H1 (cell line): Measurements from ENCODE around the gene CAMSAP1. TPM values are rescaled to one million over a fixed set of nuclear protein-coding genes. Genes with fewer than 3 reads are reported as not detected.

ENCODE experiments used
- CTCF ChIA-PET: fragments of 300-600 bp; sonication (Branson Sonifier 250); formaldehyde crosslinking; loops from one replicate; lab custom pipeline; 2021; ENCODE audit not compliant: partially characterized antibody; lab: Charles Lee
- POLR2A ChIA-PET: fragments of 300-600 bp; sonication (Branson Sonifier 250); formaldehyde crosslinking; loops from one replicate; lab custom pipeline; 2021; ENCODE audit warnings: inconsistent platforms; ENCODE audit not compliant: partially characterized antibody; lab: Charles Lee
- DNase-seq, 2 experiments: peaks; one replicate each; pipeline versions ENCODE4 v3.0.0 to v3.0.0-alpha.2; 2010 to 2022; ENCODE audit warnings: low spot score in 2 of 2, low read depth in 1 of 2, mixed read lengths in 1 of 2
- FAIRE-seq: peaks from 2 replicates; lab custom pipeline; 2011; peaks lifted over from hg19 to GRCh38; lab: Jason Lieb, UNC
- H2AFZ ChIP-seq: 2 replicates; pipeline ENCODE4 v1.8.1; 2012; ENCODE audit warnings: low read length, inconsistent platforms
- H2AK5ac ChIP-seq: 2 replicates; pipeline ENCODE4 v1.6.1; 2013; ENCODE audit warnings: low read depth, low read length
- H2BK120ac ChIP-seq: replicated peaks from 2 replicates; pipeline ENCODE3; 2013; ENCODE audit warnings: low read depth, low read length, inconsistent platforms
- H2BK12ac ChIP-seq: 2 replicates; pipeline ENCODE4 v1.6.1; 2013; ENCODE audit warnings: low read depth, low read length
- H2BK15ac ChIP-seq: 2 replicates; pipeline ENCODE4 v1.6.1; 2013; ENCODE audit warnings: low read length
- H2BK20ac ChIP-seq: 2 replicates; pipeline ENCODE4 v1.6.1; 2013; ENCODE audit warnings: low read length
- H2BK5ac ChIP-seq: 2 replicates; pipeline ENCODE4 v1.6.1; 2013; ENCODE audit warnings: low read depth, low read length
- H3K14ac ChIP-seq: 2 replicates; pipeline ENCODE4 v1.6.1; 2013; ENCODE audit warnings: inconsistent platforms; ENCODE audit not compliant: insufficient read length
- H3K18ac ChIP-seq: 2 replicates; pipeline ENCODE4 v1.6.1; 2013; ENCODE audit warnings: low read length; ENCODE audit errors: extremely low read depth
- H3K23ac ChIP-seq: 2 replicates; pipeline ENCODE4 v1.6.1; 2013; ENCODE audit warnings: inconsistent platforms; ENCODE audit not compliant: insufficient read length
- H3K23me2 ChIP-seq: 2 replicates; pipeline ENCODE4 v1.6.1; 2013; ENCODE audit warnings: low read depth, low read length
- H3K27ac ChIP-seq: 2 replicates; pipeline ENCODE4 v1.6.1; 2011; ENCODE audit warnings: low read depth, low read length, inconsistent platforms
- H3K27me3 ChIP-seq, 4 experiments: replicated peaks in 1 of 4; 1 replicate in 1 of 4; 2 replicates in 3 of 4; pipeline versions ENCODE4 v1.6.1 to v1.8.1; 2011 to 2013; ENCODE audit warnings: low read length in 3 of 4, mild to moderate bottlenecking in 3 of 4, inconsistent platforms in 2 of 4, mixed read lengths in 2 of 4, moderate library complexity in 1 of 4; ENCODE audit not compliant: control insufficient read depth in 3 of 4, insufficient read depth in 3 of 4; ENCODE audit errors: extremely low read depth in 1 of 4
- H3K36me3 ChIP-seq, 4 experiments: 2 replicates each; pipeline versions ENCODE4 v1.6.1 to v1.8.1; 2011 to 2013; ENCODE audit warnings: mild to moderate bottlenecking in 4 of 4, low read length in 3 of 4, moderate library complexity in 2 of 4, control low read depth in 1 of 4, inconsistent platforms in 1 of 4; ENCODE audit not compliant: insufficient read depth in 4 of 4, control insufficient read depth in 2 of 4
- H3K4ac ChIP-seq: replicated peaks from 2 replicates; pipeline ENCODE3; 2013; ENCODE audit warnings: low read length, low read depth, mixed read lengths, inconsistent platforms; ENCODE audit not compliant: insufficient read length
- H3K4me1 ChIP-seq, 4 experiments: replicated peaks in 1 of 4; 1 replicate in 1 of 4; 2 replicates in 3 of 4; pipeline versions ENCODE4 v1.6.1 to v1.8.1; 2011 to 2013; ENCODE audit warnings: low read length in 3 of 4, inconsistent platforms in 2 of 4, mixed read lengths in 1 of 4; ENCODE audit not compliant: insufficient read depth in 4 of 4, control insufficient read depth in 3 of 4
- H3K4me2 ChIP-seq, 2 experiments: 2 replicates each; pipeline versions ENCODE4 v1.6.1 to v1.8.1; 2011 to 2013; ENCODE audit warnings: low read depth in 2 of 2, low read length in 2 of 2, control low read depth in 1 of 2, inconsistent platforms in 1 of 2, mild to moderate bottlenecking in 1 of 2; ENCODE audit not compliant: insufficient read depth in 1 of 2
- H3K4me3 ChIP-seq, 4 experiments: fragments of 200-600, 300-600 bp in 1 of 4; sonication (generic), shearing (Covaris generic), sonication (Bioruptor Twin) in 1 of 4; 2 replicates each; pipeline versions ENCODE4 v1.5.1 to v1.8.1; 2011 to 2016; ENCODE audit warnings: low read length in 4 of 4, low read depth in 3 of 4, control low read depth in 2 of 4, inconsistent platforms in 2 of 4, mild to moderate bottlenecking in 2 of 4, mixed read lengths in 1 of 4, moderate library complexity in 1 of 4; ENCODE audit not compliant: insufficient read depth in 2 of 4; ENCODE audit errors: extremely low read depth in 1 of 4
- H3K56ac ChIP-seq: replicated peaks from 2 replicates; pipeline ENCODE3; 2013; ENCODE audit warnings: low read depth, mild to moderate bottlenecking, mixed read lengths, low read length, inconsistent platforms; ENCODE audit not compliant: insufficient read length
- H3K79me1 ChIP-seq: 2 replicates; pipeline ENCODE4 v1.6.1; 2013; ENCODE audit warnings: low read depth, low read length, control low read depth
- H3K79me2 ChIP-seq, 2 experiments: 2 replicates each; pipeline versions ENCODE4 v1.6.1 to v1.8.1; 2012 to 2013; ENCODE audit warnings: low read length in 2 of 2, mild to moderate bottlenecking in 2 of 2, inconsistent platforms in 1 of 2; ENCODE audit not compliant: insufficient read depth in 2 of 2, control insufficient read depth in 1 of 2
- H3K9ac ChIP-seq, 4 experiments: replicated peaks in 1 of 4; 1 replicate in 1 of 4; 2 replicates in 3 of 4; pipeline versions ENCODE4 v1.6.1 to v1.8.1; 2011 to 2013; ENCODE audit warnings: low read depth in 3 of 4, low read length in 3 of 4, control low read depth in 2 of 4, mild to moderate bottlenecking in 2 of 4, moderate library complexity in 2 of 4, inconsistent platforms in 1 of 4; ENCODE audit errors: extremely low read depth in 1 of 4
- H3K9me3 ChIP-seq, 2 experiments: 2 replicates each; pipeline versions ENCODE4 v1.6.1 to v1.8.1; 2012 to 2013; ENCODE audit warnings: mild to moderate bottlenecking in 2 of 2, moderate library complexity in 2 of 2, control low read depth in 1 of 2, inconsistent platforms in 1 of 2, low read depth in 1 of 2, low read length in 1 of 2, mixed read lengths in 1 of 2; ENCODE audit not compliant: insufficient read depth in 2 of 2
- H4K20me1 ChIP-seq, 2 experiments: replicated peaks in 1 of 2; 2 replicates each; pipeline versions ENCODE3 to v1.8.1; 2011 to 2013; ENCODE audit warnings: inconsistent platforms in 2 of 2, low read length in 2 of 2, mild to moderate bottlenecking in 1 of 2; ENCODE audit not compliant: insufficient read depth in 2 of 2, control insufficient read depth in 1 of 2
- H4K5ac ChIP-seq: 2 replicates; pipeline ENCODE4 v1.6.1; 2013; ENCODE audit warnings: low read length, low read depth, mixed read lengths, inconsistent platforms; ENCODE audit not compliant: insufficient read length
- H4K8ac ChIP-seq: 2 replicates; pipeline ENCODE4 v1.8.0; 2013; ENCODE audit warnings: mild to moderate bottlenecking, moderate library complexity, low read length, inconsistent platforms; ENCODE audit not compliant: insufficient read depth; ENCODE audit errors: extremely low read depth
- H4K91ac ChIP-seq: replicated peaks from 2 replicates; pipeline ENCODE3; 2013; ENCODE audit warnings: low read length, mixed read lengths, inconsistent platforms; ENCODE audit not compliant: insufficient read length
- BRCA1 ChIP-seq: IDR thresholded peaks from 2 replicates; pipeline ENCODE4 v1.6.1; 2012; ENCODE audit warnings: low read depth, low read length, improper control_type of control experiment
- CEBPB ChIP-seq: IDR thresholded peaks from 2 replicates; pipeline ENCODE4 v1.6.1; 2012; ENCODE audit warnings: low read depth, low read length
- CREB1 ChIP-seq: IDR thresholded peaks from 2 replicates; pipeline ENCODE4 v1.6.1; 2012; ENCODE audit warnings: inconsistent platforms
- HDAC2 ChIP-seq, 2 experiments: fragments of 300-600 bp in 1 of 2; sonication (generic) in 1 of 2; IDR thresholded peaks; 2 replicates each; pipeline ENCODE4 v1.6.1; 2011 to 2012; ENCODE audit warnings: low read depth in 2 of 2, low read length in 2 of 2, mild to moderate bottlenecking in 2 of 2, moderate library complexity in 2 of 2, borderline replicate concordance in 1 of 2, inconsistent platforms in 1 of 2
- NANOG ChIP-seq: IDR thresholded peaks from 2 replicates; pipeline ENCODE4 v1.6.1; 2011; ENCODE audit warnings: low read length, low read depth, mild to moderate bottlenecking, inconsistent platforms; ENCODE audit not compliant: insufficient read depth, poor library complexity, severe bottlenecking
- POLR2A ChIP-seq, 2 experiments: IDR thresholded peaks; 1 replicate in 1 of 2; 2 replicates in 1 of 2; pipeline ENCODE4 v1.6.1; 2011; ENCODE audit warnings: low read depth in 2 of 2, low read length in 2 of 2, mild to moderate bottlenecking in 2 of 2; ENCODE audit errors: control extremely low read depth in 1 of 2
- POU5F1 ChIP-seq: IDR thresholded peaks from 2 replicates; pipeline ENCODE4 v1.6.1; 2011; ENCODE audit warnings: low read depth, mild to moderate bottlenecking, low read length, moderate library complexity
- RBBP5 ChIP-seq: IDR thresholded peaks from 2 replicates; pipeline ENCODE4 v1.7.1; 2012; ENCODE audit warnings: low read depth, mild to moderate bottlenecking, inconsistent platforms, low read length, moderate library complexity, borderline replicate concordance
- RFX5 ChIP-seq: IDR thresholded peaks from 2 replicates; pipeline ENCODE4 v1.6.1; 2011; ENCODE audit warnings: low read depth, low read length, improper control_type of control experiment, borderline replicate concordance
- SIN3A ChIP-seq, 2 experiments: IDR thresholded peaks in 1 of 2; conservative IDR thresholded peaks in 1 of 2; 2 replicates each; pipeline ENCODE4 v1.6.1; 2011 to 2012; ENCODE audit warnings: low read length in 2 of 2, improper control_type of control experiment in 1 of 2, low read depth in 1 of 2, mild to moderate bottlenecking in 1 of 2
- SIX5 ChIP-seq: IDR thresholded peaks from 2 replicates; pipeline ENCODE4 v1.6.1; 2011; ENCODE audit warnings: mild to moderate bottlenecking, low read depth, low read length
- TAF1 ChIP-seq: IDR thresholded peaks from 2 replicates; pipeline ENCODE4 v1.6.1; 2011; ENCODE audit warnings: mild to moderate bottlenecking, low read depth, low read length
- TAF7 ChIP-seq: optimal IDR thresholded peaks from 2 replicates; pipeline ENCODE3; 2011; ENCODE audit warnings: low read depth, mild to moderate bottlenecking, inconsistent platforms, low read length, moderate library complexity, borderline replicate concordance
- TBP ChIP-seq: IDR thresholded peaks from 2 replicates; pipeline ENCODE4 v1.6.1; 2011; ENCODE audit warnings: low read depth, low read length, improper control_type of control experiment
- TCF12 ChIP-seq: IDR thresholded peaks from 2 replicates; pipeline ENCODE4 v1.6.1; 2011; ENCODE audit warnings: low read depth, mild to moderate bottlenecking, low read length
- WGBS, 2 experiments: shearing (Covaris generic) in 1 of 2; methylation state at CpG; one replicate each; pipeline versions ENCODE4 v1.1.6 to v1.1.7; 2013 to 2015; ENCODE audit warnings: low lambda C conversion rate in 2 of 2, mixed read lengths in 2 of 2, inconsistent platforms in 1 of 2, low coverage in 1 of 2, missing lambda C conversion rate in 1 of 2; ENCODE audit not compliant: insufficient replicate concordance in 2 of 2, insufficient coverage in 1 of 2, insufficient read length in 1 of 2; ENCODE audit errors: extremely low coverage in 1 of 2, missing lambda C conversion rate in 1 of 2; 5-methylcytosine and 5-hydroxymethylcytosine counted together
- polyA plus RNA-seq, 7 experiments: library from polyadenylated mRNA; depleted of rRNA in 3 of 7; stranded (reverse) in 5 of 7; unstranded in 2 of 7; fragments of >200 nt in 5 of 7; fragments of 200-250 nt in 2 of 7; gene quantifications; 1 replicate in 5 of 7; 2 replicates in 1 of 7; 4 replicates in 1 of 7; pipeline versions ENCODE4 v1.2.1 to v1.2.3, GENCODE V29; 2011 to 2013; ENCODE audit warnings: missing spikeins in 2 of 7, mixed read lengths in 2 of 7
- total RNA-seq: library from RNA; stranded (reverse); fragmentation: NEBNext Ultra II Directional; extraction: Animal tissue kit (Norgen Biotek cat#: 25700); gene quantifications from 2 replicates; pipeline ENCODE4 v1.2.1, GENCODE V29; 2021

Gene CAMSAP1
- total and polyA plus RNA-seq, 2 of the 8 experiments (the other 6 are each of a cell fraction or from before 2014, with no cell fraction given): 13.4 to 44.0 TPM

DNA sequence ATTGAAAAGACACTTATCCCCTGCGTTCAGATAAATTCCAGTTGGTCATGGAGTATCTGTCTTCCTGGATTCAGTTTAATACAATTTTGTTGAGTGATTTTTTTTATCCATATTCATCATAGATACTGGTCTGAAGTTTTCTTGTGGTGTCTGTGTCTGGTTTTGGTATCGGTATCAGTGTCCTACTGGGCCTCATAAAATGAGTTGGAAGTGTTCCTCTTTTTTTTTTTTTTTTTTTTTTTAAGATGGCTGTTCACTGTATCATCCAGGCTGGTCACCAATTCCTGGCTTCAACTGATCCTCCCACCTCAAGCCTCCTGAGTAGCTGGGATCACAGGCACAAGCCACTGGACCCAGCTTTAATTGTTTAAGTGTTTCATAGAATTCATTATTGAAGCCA lies 2.9 kb upstream of the CAMSAP1 start:
- ChIA-PET POLR2A (interaction anchor here (1.1 to 1.7 kb wide), 2 partner anchors 10 to 13 kb away, joined by 3 to 6 read pairs; no protein-coding TSS in a partner anchor), CTCF (no interaction called here)
- H3K27ac ChIP-seq: no peak overlapping the region
- peaks cover 4 to 8% (median 6%) of the 10 kb centered on the region in 4 experiments; a peak in 6 of 7 replicates for H3K4me1 ChIP-seq
- H2AK5ac ChIP-seq: no peak overlapping the region
- H3K9me3 ChIP-seq: peaks cover 13 to 19% of the 10 kb centered on the region in 2 experiments
- no peak for FAIRE-seq
- H4K8ac ChIP-seq: no peak overlapping the region
- H3K23me2 ChIP-seq: peaks cover 3% of the 10 kb centered on the region
- H3K36me3 ChIP-seq: peaks cover 6 to 30% (median 21%) of the 10 kb centered on the region in 4 experiments; a peak in 6 of 8 replicates
- no peak overlapping the region for H3K14ac ChIP-seq
- no peak overlapping the region for H3K56ac ChIP-seq
- H3K9ac ChIP-seq: no peak overlapping the region
- H2BK20ac ChIP-seq: no peak overlapping the region
- H3K4me2 ChIP-seq: no peak overlapping the region
- H3K79me1 ChIP-seq: peaks cover 9% of the 10 kb centered on the region
- H3K18ac ChIP-seq: no peak overlapping the region
- H2AFZ ChIP-seq: no peak overlapping the region
- H2BK15ac ChIP-seq: no peak overlapping the region
- peaks cover 10 to 24% of the 10 kb centered on the region in 2 experiments for H3K79me2 ChIP-seq
- H4K20me1 ChIP-seq: peaks cover 8 to 13% of the 10 kb centered on the region in 2 experiments
- no peak overlapping the region for H4K5ac ChIP-seq
- H3K23ac ChIP-seq: no peak overlapping the region
- H4K91ac ChIP-seq: no peak overlapping the region
- no peak overlapping the region for H3K4me3 ChIP-seq
- no peak overlapping the region for H2BK5ac ChIP-seq
- peaks cover 0 to 4% (median 1%) of the 10 kb centered on the region in 4 experiments; a peak in 3 of 7 replicates for H3K27me3 ChIP-seq
- no peak overlapping the region for H3K4ac ChIP-seq
- DNase-seq: no peak
- 90% methylated on average over 2 of the region's 2 CpGs; no CpG with 5 or more reads in 1 of the 2 experiments for WGBS, 2 experiments
- no peak overlapping the region for H2BK12ac ChIP-seq
- H2BK120ac ChIP-seq: no peak overlapping the region
- no peak for TF ChIP-seq TAF7
- no peak for TF ChIP-seq TCF12
- no peak for TF ChIP-seq RBBP5
- no peak for TF ChIP-seq HDAC2 (IDR thresholded peaks at IDR 0.05; ENCODE audit: borderline replicate concordance in 1 of 2, low read depth in 2 of 2, low read length in 2 of 2)
- no peak for TF ChIP-seq SIX5
- TF ChIP-seq POLR2A (IDR thresholded peaks at IDR 0.05; ENCODE audit: control extremely low read depth in 1 of 2, low read depth in 2 of 2, low read length in 2 of 2): no peak
- TF ChIP-seq TBP: no peak
- TF ChIP-seq NANOG: no peak
- TF ChIP-seq CREB1: no peak
- no peak for TF ChIP-seq CEBPB
- no peak for TF ChIP-seq POU5F1
- no peak for TF ChIP-seq RFX5
- no peak for TF ChIP-seq SIN3A (conservative IDR thresholded peaks at IDR 0.05 in 1 of 2, IDR thresholded peaks at IDR 0.05 in 1 of 2; ENCODE audit: low read depth in 1 of 2, low read length in 2 of 2)
- no peak for TF ChIP-seq TAF1
- TF ChIP-seq BRCA1: no peak
